ENCODE results near the gene SLIT3. TPM values are rescaled to one million over a fixed set of nuclear protein-coding genes. Genes with fewer than 3 reads are reported as not detected.

SLIT3 gene
- total RNA-seq, 1 experiment from 2014 or later = 0.92 TPM

GRCh38 chr5:168705321-168705720 lies 595.6 kb downstream of the SLIT3 start:
- H3K27me3 Mint-ChIP-seq (ENCODE audit: low read depth) = no peaks in the 10 kb centered on the region; the same call in 1 of the 2 replicates
- Histone ChIP-seq H2BK5ac (ENCODE audit: insufficient read length, low read length) (no peak overlapping the region), H4K5ac (ENCODE audit: insufficient read length, low read depth, low read length) (no peak overlapping the region), H3K79me1 (ENCODE audit: insufficient read depth, low read depth, low read length, poor library complexity, severe bottlenecking) (no peaks in the 10 kb centered on the region), H3K23ac (ENCODE audit: insufficient read length, low read depth, low read length) (no peak overlapping the region), H3T11ph (ENCODE audit: low read length) (no peak overlapping the region), H3K23me2 (ENCODE audit: insufficient read length, low read depth, low read length, poor library complexity, severe bottlenecking) (no peaks in the 10 kb centered on the region), H2BK15ac (ENCODE audit: low read depth, low read length) (no peak overlapping the region), H3K27ac (ENCODE audit: insufficient read length, low read depth, low read length) (no peak overlapping the region), H4K20me1 (ENCODE audit: control insufficient read depth, insufficient read depth, insufficient read length) (no peaks in the 10 kb centered on the region), H3K9me3 (ENCODE audit: control insufficient read depth, low read depth, low read length) (no peaks in the 10 kb centered on the region), H2BK20ac (ENCODE audit: low read depth, low read length, poor library complexity, severe bottlenecking) (no peak overlapping the region), H3K56ac (ENCODE audit: insufficient read length, low read depth, low read length) (no peak overlapping the region), H4K8ac (replicated peaks; ENCODE audit: insufficient read length, low read depth, low read length) (no peak overlapping the region), H2BK120ac (ENCODE audit: low read depth, low read length, poor library complexity, severe bottlenecking) (no peak overlapping the region), H3K27me3 (ENCODE audit: insufficient read depth, low read length) (no peaks in the 10 kb centered on the region; the same call in 1 of the 2 replicates), H3K9ac (ENCODE audit: extremely low read depth, insufficient read length, low read length) (no peak overlapping the region), H3K4me1 (ENCODE audit: insufficient read depth, low read length) (no peaks in the 10 kb centered on the region), H2BK12ac (ENCODE audit: insufficient read length, low read depth, low read length) (no peak overlapping the region), H2AFZ (ENCODE audit: low read length) (no peak overlapping the region), H3K4me2 (ENCODE audit: insufficient read depth, insufficient read length, low read length) (no peak overlapping the region), H2AK5ac (ENCODE audit: insufficient read length, low read length) (no peak overlapping the region), H3K18ac (ENCODE audit: insufficient read length, low read depth, low read length) (no peak overlapping the region), H3K4ac (ENCODE audit: low read depth, low read length) (no peak overlapping the region), H3K14ac (ENCODE audit: insufficient read depth, low read length) (no peak overlapping the region), H3K79me2 (ENCODE audit: insufficient read depth, low read length) (no peaks in the 10 kb centered on the region), H4K91ac (ENCODE audit: insufficient read length, low read depth, low read length) (no peak overlapping the region)
- no peaks in the 10 kb centered on the region for H3K9me3 Mint-ChIP-seq
- TF ChIP-seq CTCF (conservative IDR thresholded peaks at IDR 0.05) = no peak
- no peak overlapping the region for H3K27ac Mint-ChIP-seq
- H3K4me1 Mint-ChIP-seq = no peaks in the 10 kb centered on the region
- no CpG with 5 or more reads among the region's 1 CpG for WGBS (ENCODE audit: extremely low coverage, insufficient read length, low lambda C conversion rate)
- no peak for DNase-seq
- H3K4me3 Mint-ChIP-seq = no peak overlapping the region
- no peaks in the 10 kb centered on the region for H3K36me3 Mint-ChIP-seq (ENCODE audit: insufficient read depth in 1 of 3, low read depth in 3 of 3)
